ENCODE measurements around the gene FREM3.
A peak's percentile ranks its signal among the peaks of the same experiment; 100 is the strongest.
"Not testable (repeated sequence)": the region's sequence is repeated elsewhere in the genome, so short reads cannot be mapped to it uniquely, and the experiment has no call there.

FREM3 gene

GRCh38 chr4:143559757-143560147, 140.7 kb downstream of the FREM3 start:
- no peak for DNase-seq

GRCh38 chr4:143558823-143559756, 141.4 kb downstream of the FREM3 start:
- DNase-seq: peak; percentile 81

- DNase-seq: peak; percentile 56
Observed at GRCh38 chr4:143558286-143558685, 142.2 kb downstream of the FREM3 start.

GRCh38 chr4:143555676-143556075, 144.8 kb downstream of the FREM3 start:
- DNase-seq: no peak

GRCh38 chr4:143554728-143555597, 145.5 kb downstream of the FREM3 start:
- no peak for DNase-seq

- DNase-seq: no peak
Observed at GRCh38 chr4:143549928-143550327, 150.5 kb downstream of the FREM3 start.

- DNase-seq: no peak
Observed at GRCh38 chr4:143539670-143540023, 160.8 kb downstream of the FREM3 start.

- no peak for DNase-seq
Observed at GRCh38 chr4:143538979-143539669, 161.4 kb downstream of the FREM3 start.

- no peak for DNase-seq
Observed at GRCh38 chr4:143531788-143532491, 168.5 kb downstream of the FREM3 start.

- peak; percentile 5 for DNase-seq
Observed at GRCh38 chr4:143531380-143531779, 169.1 kb downstream of the FREM3 start.

- not testable (repeated sequence) for DNase-seq
Observed at GRCh38 chr4:143528046-143528445, 172.4 kb downstream of the FREM3 start.
